NT2/D1 (cell line): ENCODE results near the gene POTED.
"Not testable (repeated sequence)": the region's sequence is repeated elsewhere in the genome, so short reads cannot be mapped to it uniquely, and the experiment has no call there.

Experiments used
- YY1 ChIP-seq: IDR thresholded peaks from 2 replicates; pipeline ENCODE4 v1.6.1; 2011; ENCODE audit not compliant: insufficient read length, insufficient read depth
- ZNF274 ChIP-seq: IDR thresholded peaks from 2 replicates; pipeline ENCODE4 v1.6.1; 2011; ENCODE audit warnings: mild to moderate bottlenecking, low read depth, low read length

DNA sequence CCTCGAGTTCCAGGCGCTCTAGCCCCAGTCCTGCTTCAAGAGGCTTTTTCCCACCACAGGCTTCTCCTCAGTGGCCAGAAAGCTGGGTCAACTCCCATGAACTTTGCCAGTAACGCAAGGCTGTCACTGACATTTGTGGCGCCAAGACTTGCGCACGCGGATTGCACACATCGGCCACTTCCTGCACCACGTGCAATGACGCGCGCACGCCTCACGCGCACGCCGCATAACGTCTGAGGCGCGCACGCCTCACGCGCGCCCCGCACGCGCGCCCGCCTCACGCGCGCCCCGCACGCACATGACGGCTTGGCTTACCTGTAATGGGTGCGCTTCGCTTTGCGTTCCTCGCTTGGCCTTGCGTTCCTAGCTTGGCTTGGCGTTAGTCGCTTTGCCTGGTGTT, at the start of gene POTED:
- not testable (repeated sequence) for TF ChIP-seq ZNF274, YY1
